HCT116 (cell line): ENCODE results near the gene TANC1. TPM values are rescaled to one million over a fixed set of nuclear protein-coding genes. Genes with fewer than 3 reads are reported as not detected.

Source experiments
- ATAC-seq: fragments of 200-7000 bp; cut with Tn5 transposase; 2 replicates; pipeline ENCODE4 v1.9.1; 2020; ENCODE audit warnings: mild to moderate bottlenecking, moderate library complexity
- BruUV-seq: library from RNA; stranded (reverse); fragments of 400-500 nt; replicated peaks from 2 replicates; lab custom pipeline; 2021; lab: Mats Ljungman, UMichigan
- CTCF ChIA-PET: fragments of 300-600 bp; sonication (Branson Sonifier 250); formaldehyde crosslinking; loops from one replicate; lab custom pipeline; 2021; ENCODE audit warnings: antibody characterized with exemption; lab: Charles Lee
- POLR2A ChIA-PET: fragments of 300-600, 350-600 bp; sonication (Branson Sonifier 250); formaldehyde crosslinking; loops from one replicate; lab custom pipeline; 2021; ENCODE audit warnings: antibody characterized with exemption; lab: Charles Lee
- RAD21 ChIA-PET, 2 experiments: fragments of 300-600 bp; sonication (Branson Sonifier 250); formaldehyde crosslinking; loops; one replicate each; lab custom pipeline; 2023; ENCODE audit warnings: low total read pairs in 2 of 2; ENCODE audit not compliant: uncharacterized antibody in 2 of 2, unreplicated experiment in 2 of 2, low non-redundant PET in 1 of 2; lab: Charles Lee
- DNase-seq: peaks from one replicate; pipeline ENCODE4 v3.0.0-alpha.2; 2010; ENCODE audit warnings: low read depth, low spot score
- H2AFZ ChIP-seq: fragments of 200-600 bp; shearing (Covaris generic), sonication (generic); 2 replicates; pipeline ENCODE4 v1.6.1; 2017; ENCODE audit warnings: low read depth, mixed run types, mixed read lengths, antibody characterized with exemption, low read length; ENCODE audit not compliant: poor library complexity, severe bottlenecking
- H3K27ac ChIP-seq: 2 replicates; pipeline ENCODE4 v1.5.1; 2012; ENCODE audit warnings: low read depth, low read length
- H3K27me3 ChIP-seq: fragments of 200-600 bp; sonication (generic); 2 replicates; pipeline ENCODE4 v1.6.1; 2016; ENCODE audit warnings: mixed run types, low read length, mixed read lengths; ENCODE audit not compliant: insufficient read depth
- H3K36me3 ChIP-seq, 2 experiments: fragments of 200-500 bp in 1 of 2; fragments of 200-600 bp in 1 of 2; sonication (Bioruptor generic) in 1 of 2; sonication (generic) in 1 of 2; 2 replicates each; pipeline versions ENCODE4 v1.5.1 to v1.6.1; 2014 to 2016; ENCODE audit warnings: low read length in 2 of 2, inconsistent platforms in 1 of 2, mixed read lengths in 1 of 2, mixed run types in 1 of 2; ENCODE audit not compliant: insufficient read depth in 2 of 2, control insufficient read depth in 1 of 2
- H3K4me1 ChIP-seq, 2 experiments: fragments of 200-600 bp in 1 of 2; sonication (generic) in 1 of 2; 2 replicates each; pipeline versions ENCODE4 v1.5.1 to v1.6.1; 2012 to 2017; ENCODE audit warnings: low read length in 2 of 2, inconsistent platforms in 1 of 2, mild to moderate bottlenecking in 1 of 2, mixed read lengths in 1 of 2, mixed run types in 1 of 2, moderate library complexity in 1 of 2; ENCODE audit not compliant: insufficient read depth in 2 of 2, control insufficient read depth in 1 of 2
- H3K4me2 ChIP-seq: fragments of 200-600 bp; sonication (generic); 2 replicates; pipeline ENCODE4 v1.6.1; 2017; ENCODE audit warnings: mixed run types, low read length, mixed read lengths
- H3K4me3 ChIP-seq, 2 experiments: fragments of 200-600 bp in 1 of 2; sonication (generic) in 1 of 2; replicated peaks in 1 of 2; 2 replicates each; pipeline ENCODE4 v1.5.1; 2011 to 2016; ENCODE audit warnings: low read length in 2 of 2, control low read depth in 1 of 2, low read depth in 1 of 2, mild to moderate bottlenecking in 1 of 2, mixed read lengths in 1 of 2, mixed run types in 1 of 2
- H3K79me2 ChIP-seq: fragments of 200-600 bp; sonication (generic); 2 replicates; pipeline ENCODE4 v1.6.1; 2017; ENCODE audit warnings: mild to moderate bottlenecking, mixed run types, low read length, moderate library complexity, mixed read lengths; ENCODE audit not compliant: insufficient read depth
- H3K9ac ChIP-seq: fragments of 200-600 bp; sonication (generic); 2 replicates; pipeline ENCODE4 v1.6.1; 2016; ENCODE audit warnings: low read length, mixed read lengths
- H3K9me2 ChIP-seq: fragments of 200-600 bp; sonication (generic), shearing (Covaris generic); 2 replicates; pipeline ENCODE4 v1.6.1; 2017; ENCODE audit warnings: mixed run types, mild to moderate bottlenecking, moderate library complexity; ENCODE audit not compliant: insufficient read depth
- H3K9me3 ChIP-seq, 2 experiments: fragments of 200-500 bp in 1 of 2; fragments of 200-600 bp in 1 of 2; sonication (Bioruptor generic) in 1 of 2; sonication (generic) in 1 of 2; 2 replicates each; pipeline ENCODE4 v1.6.1; 2014 to 2017; ENCODE audit warnings: low read length in 2 of 2, mixed read lengths in 2 of 2, inconsistent platforms in 1 of 2, low read depth in 1 of 2, mild to moderate bottlenecking in 1 of 2, mixed run types in 1 of 2, moderate library complexity in 1 of 2; ENCODE audit not compliant: control insufficient read depth in 1 of 2, insufficient read depth in 1 of 2
- H4K20me1 ChIP-seq: fragments of 200-600 bp; sonication (generic), shearing (Covaris generic); 2 replicates; pipeline ENCODE4 v1.6.1; 2017; ENCODE audit warnings: mixed run types, mild to moderate bottlenecking, moderate library complexity; ENCODE audit not compliant: insufficient read depth
- ATF3 ChIP-seq: IDR thresholded peaks from 2 replicates; pipeline ENCODE4 v1.6.1; 2012
- CBX3 ChIP-seq: IDR thresholded peaks from 2 replicates; pipeline ENCODE4 v1.6.1; 2012; ENCODE audit warnings: low read depth
- CTCF ChIP-seq, 3 experiments: fragments of 200-600 bp in 1 of 3; sonication (generic) in 1 of 3; IDR thresholded peaks in 2 of 3; conservative IDR thresholded peaks in 1 of 3; 2 replicates each; pipeline ENCODE4 v1.5.1; 2012 to 2017; ENCODE audit warnings: low read depth in 2 of 3, low read length in 2 of 3, antibody characterized with exemption in 1 of 3, borderline replicate concordance in 1 of 3, control low read depth in 1 of 3, mild to moderate bottlenecking in 1 of 3, mixed read lengths in 1 of 3, mixed run types in 1 of 3, moderate library complexity in 1 of 3; ENCODE audit not compliant: insufficient read depth in 1 of 3
- EGR1 ChIP-seq: IDR thresholded peaks from 2 replicates; pipeline ENCODE4 v1.6.1; 2012; ENCODE audit warnings: low read depth
- ELF1 ChIP-seq: IDR thresholded peaks from 2 replicates; pipeline ENCODE4 v1.6.1; 2012; ENCODE audit warnings: low read depth, borderline replicate concordance
- EZH2phosphoT487 ChIP-seq: fragments of 200-600 bp; IDR thresholded peaks from 2 replicates; pipeline ENCODE4 v1.6.1; 2018; ENCODE audit warnings: antibody characterized with exemption, borderline replicate concordance
- FOSL1 ChIP-seq: IDR thresholded peaks from 2 replicates; pipeline ENCODE4 v1.6.1; 2012; ENCODE audit warnings: low read depth
- JUND ChIP-seq: IDR thresholded peaks from 2 replicates; pipeline ENCODE4 v1.6.1; 2012
- MAX ChIP-seq: IDR thresholded peaks from 2 replicates; pipeline ENCODE4 v1.6.1; 2012
- RAD21 ChIP-seq: IDR thresholded peaks from 2 replicates; pipeline ENCODE4 v1.6.1; 2012; ENCODE audit warnings: low read depth, mild to moderate bottlenecking
- SIN3A ChIP-seq: IDR thresholded peaks from 2 replicates; pipeline ENCODE4 v1.6.1; 2012; ENCODE audit warnings: low read depth
- SP1 ChIP-seq: IDR thresholded peaks from 2 replicates; pipeline ENCODE4 v1.6.1; 2012; ENCODE audit warnings: low read depth
- SRF ChIP-seq: IDR thresholded peaks from 2 replicates; pipeline ENCODE4 v1.6.1; 2012; ENCODE audit warnings: low read depth
- TCF7L2 ChIP-seq: IDR thresholded peaks from 2 replicates; pipeline ENCODE4 v1.7.0; 2011; ENCODE audit warnings: borderline replicate concordance, inconsistent platforms; ENCODE audit not compliant: insufficient read depth, insufficient read length; ENCODE audit errors: extremely low read depth
- YY1 ChIP-seq: IDR thresholded peaks from 2 replicates; pipeline ENCODE4 v1.6.1; 2011; ENCODE audit warnings: low read length, low read depth, moderate library complexity, mild to moderate bottlenecking; ENCODE audit not compliant: insufficient replicate concordance; ENCODE audit errors: extremely low read depth
- ZBTB33 ChIP-seq: IDR thresholded peaks from 2 replicates; pipeline ENCODE4 v1.6.1; 2011; ENCODE audit warnings: mild to moderate bottlenecking, low read length, moderate library complexity; ENCODE audit not compliant: insufficient replicate concordance; ENCODE audit errors: extremely low read depth
- ZFX ChIP-seq: fragments of 450-650 bp; IDR thresholded peaks from 2 replicates; pipeline ENCODE4 v1.6.1; 2017
- ZNF274 ChIP-seq: fragments of 200-500 bp; sonication (Bioruptor generic); IDR thresholded peaks from 2 replicates; pipeline ENCODE4 v1.6.1; 2014; ENCODE audit warnings: mild to moderate bottlenecking, low read depth, low read length, inconsistent platforms
- intact Hi-C: fragments of 100-400 bp; cut with micrococcal nuclease; formaldehyde crosslinking; loops from 2 replicates; pipeline ENCODE4 v1.10.0; 2022
- total RNA-seq: library from RNA; stranded (reverse); gene quantifications from one replicate; pipeline ENCODE4 v1.2.1, GENCODE V29; 2021; ENCODE audit not compliant: unreplicated experiment

Gene TANC1
- total RNA-seq, 1 experiment from 2014 or later, result 15.1 TPM

- no peak for TF ChIP-seq ZBTB33
- no peak for TF ChIP-seq FOSL1
- TF ChIP-seq SP1, result no peak
- no peak for TF ChIP-seq ATF3
Observed at GRCh38 chr2:159108181-159108893, 139.9 kb downstream of the TANC1 start (continued).

GRCh38 chr2:159109517-159109916 is 141.1 kb downstream of the TANC1 start:
- ATAC-seq, result no peak
- BruUV-seq, result no TSS peak
- H3K9ac ChIP-seq, result no peak overlapping the region
- no peaks in the 10 kb centered on the region for H4K20me1 ChIP-seq
- no peak overlapping the region for H2AFZ ChIP-seq
- 0 out of 2 replicates have a peak, but pooled peaks cover 3% of the 10 kb centered on the region for H3K9me2 ChIP-seq
- TF ChIP-seq ZBTB33 (no peak), SIN3A (no peak), SP1 (no peak), MAX (no peak), RAD21 (no peak), JUND (no peak), ZNF274 (no peak), ELF1 (no peak), ZFX (no peak), CTCF (IDR thresholded peaks at IDR 0.05 in 2 of 3, conservative IDR thresholded peaks at IDR 0.05 in 1 of 3; ENCODE audit: borderline replicate concordance in 1 of 3, insufficient read depth in 1 of 3, low read depth in 2 of 3, low read length in 2 of 3) (no peak), EGR1 (no peak), TCF7L2 (no peak), EZH2phosphoT487 (no peak), YY1 (no peak), CBX3 (no peak), SRF (no peak)
- H3K9me3 ChIP-seq, result no peaks in the 10 kb centered on the region
- no peaks in the 10 kb centered on the region for H3K79me2 ChIP-seq
- RAD21 ChIA-PET, result no interaction called here
- DNase-seq, result no peak
- H3K4me2 ChIP-seq, result no peak overlapping the region
- intact Hi-C loops, result no loop called here
- no peaks in the 10 kb centered on the region for H3K27me3 ChIP-seq
- no peak overlapping the region for H3K27ac ChIP-seq
- no peak overlapping the region for H3K4me3 ChIP-seq
- CTCF ChIA-PET, result no interaction called here
- POLR2A ChIA-PET, result no interaction called here
- H3K4me1 ChIP-seq, result peaks cover 0 to 3% of the 10 kb centered on the region in 2 experiments; a peak in 1 of 4 replicates
- no peaks in the 10 kb centered on the region for H3K36me3 ChIP-seq
